K562 (cell line): ENCODE results near the gene MYO1A. TPM values are rescaled to one million over a fixed set of nuclear protein-coding genes. Genes with fewer than 3 reads are reported as not detected.

Experiments
- CHD2 ChIP-seq: IDR thresholded peaks from 2 replicates; pipeline ENCODE4 v1.6.1; 2011; ENCODE audit warnings: low read depth, low read length
- E2F1 ChIP-seq: sonication (generic); formaldehyde crosslinking; IDR thresholded peaks from 2 replicates; pipeline ENCODE4 v1.8.1; 2023; ENCODE audit warnings: mild to moderate bottlenecking, missing genetic modification reagents, moderate library complexity
- FOXK2 ChIP-seq, 2 experiments: fragments of 450-650 bp; IDR thresholded peaks in 1 of 2; conservative IDR thresholded peaks in 1 of 2; 2 replicates each; pipeline ENCODE4 v1.6.1; 2016; ENCODE audit warnings: low read depth in 2 of 2, mild to moderate bottlenecking in 1 of 2
- HES1 ChIP-seq: fragments of 450-650 bp; IDR thresholded peaks from 2 replicates; pipeline ENCODE4 v1.6.1; 2016; ENCODE audit warnings: low read depth, mild to moderate bottlenecking, moderate library complexity
- MLX ChIP-seq, 2 experiments: fragments of 450-650 bp in 1 of 2; sonication (generic) in 1 of 2; formaldehyde crosslinking; conservative IDR thresholded peaks; 2 replicates each; pipeline versions ENCODE4 v1.4.0 to v1.8.1; 2020 to 2022; ENCODE audit warnings: mild to moderate bottlenecking in 1 of 2, missing genetic modification reagents in 1 of 2
- PTBP1 ChIP-seq: fragments of 200-400 bp; formaldehyde crosslinking; IDR thresholded peaks from 2 replicates; pipeline ENCODE4 v1.6.1; 2017; ENCODE audit warnings: low read depth, low read length
- RBBP5 ChIP-seq: fragments of 200-600 bp; sonication (generic); IDR thresholded peaks from 2 replicates; pipeline ENCODE4 v1.6.1; 2012; ENCODE audit warnings: borderline replicate concordance, mild to moderate bottlenecking, low read length, control low read depth, inconsistent platforms; ENCODE audit not compliant: insufficient read depth, poor library complexity, severe bottlenecking
- RFX7 ChIP-seq: fragments of 250-450 bp; sonication (Bioruptor Pico); IDR thresholded peaks from 2 replicates; pipeline ENCODE4 v1.5.1; 2021; ENCODE audit warnings: mild to moderate bottlenecking
- SAP30 ChIP-seq: fragments of 200-600 bp; sonication (generic); IDR thresholded peaks from 2 replicates; pipeline ENCODE4 v1.6.1; 2012; ENCODE audit warnings: borderline replicate concordance, low read depth, mild to moderate bottlenecking, moderate library complexity, low read length, control low read depth, inconsistent platforms; ENCODE audit not compliant: insufficient read depth, poor library complexity, severe bottlenecking
- SFPQ ChIP-seq: fragments of 200-400 bp; formaldehyde crosslinking; IDR thresholded peaks from 2 replicates; pipeline ENCODE4 v1.6.1; 2017; ENCODE audit warnings: mild to moderate bottlenecking, low read depth, low read length, moderate library complexity
- SNRNP70 ChIP-seq: fragments of 200-400 bp; formaldehyde crosslinking; optimal IDR thresholded peaks from 2 replicates; pipeline ENCODE3; 2017; ENCODE audit warnings: low read depth, low read length
- UBTF ChIP-seq, 2 experiments: IDR thresholded peaks; 2 replicates each; pipeline ENCODE4 v1.6.1; 2012; ENCODE audit warnings: improper control_type of control experiment in 2 of 2, low read depth in 2 of 2, low read length in 2 of 2, borderline replicate concordance in 1 of 2
- XRCC3 ChIP-seq: fragments of 450-650 bp; IDR thresholded peaks from 2 replicates; pipeline ENCODE4 v1.6.1; 2017; ENCODE audit warnings: mild to moderate bottlenecking, moderate library complexity
- ZBTB33 ChIP-seq: sonication (generic); formaldehyde crosslinking; IDR thresholded peaks from 2 replicates; pipeline ENCODE4 v1.8.1; 2023; ENCODE audit warnings: mild to moderate bottlenecking, missing genetic modification reagents
- ZNF717 ChIP-seq: fragments of 250-450 bp; sonication (Bioruptor Pico); IDR thresholded peaks from 2 replicates; pipeline ENCODE4 v1.5.0; 2021
- polyA plus RNA-seq, 8 experiments: library from polyadenylated mRNA; depleted of rRNA in 4 of 8; stranded (reverse) in 5 of 8; unstranded in 3 of 8; fragments of >200 nt; fragmentation: Nextera tagmentation in 2 of 8; fragmentation: Illumina TruSeq in 1 of 8; extraction: Ambion mirVana in 2 of 8; extraction: Trizol in 1 of 8; gene quantifications; 2 replicates each; pipeline versions ENCODE4 v1.2.1 to v1.2.3, GENCODE V29; 2011 to 2014; ENCODE audit warnings: inconsistent platforms in 1 of 8, missing spikeins in 1 of 8
- total RNA-seq, 7 experiments: library from RNA; depleted of rRNA in 6 of 7; stranded (reverse); fragments of >200 nt in 6 of 7; fragmentation: Illumina TruSeq in 2 of 7; extraction: Trizol in 2 of 7; gene quantifications; 2 replicates each; pipeline versions ENCODE4 v1.2.1 to v1.2.3, GENCODE V29; 2011 to 2021; ENCODE audit warnings: low replicate concordance in 1 of 7

Gene MYO1A
- total and polyA plus RNA-seq, 9 of the 15 experiments (the other 6 are each of a cell fraction or from before 2014, with no cell fraction given) = 0.03 to 0.29 (median 0.14) TPM; not detected in 2

- TF ChIP-seq SFPQ (no peak), CHD2 (no peak), ZBTB33 (CRISPR knock-in tag) (no peak), ZNF717 (CRISPR knock-in tag) (no peak), FOXK2 (conservative IDR thresholded peaks at IDR 0.05 in 1 of 2, IDR thresholded peaks at IDR 0.05 in 1 of 2; ENCODE audit: low read depth in 2 of 2) (no peak; a peak in 2 of 4 replicates), RBBP5 (peak; percentile 69), SNRNP70 (no peak), RFX7 (no peak), E2F1 (peak; percentile 69; the same call in 1 of the 2 replicates), HES1 (no peak), SAP30 (peak; percentile 62), MLX (CRISPR knock-in tag; conservative IDR thresholded peaks at IDR 0.05) (0 out of 4 replicates have a peak, but pooled peaks of 1 of the 2 experiments have one; percentile 61), XRCC3 (no peak), PTBP1 (no peak), UBTF (IDR thresholded peaks at IDR 0.05; ENCODE audit: borderline replicate concordance in 1 of 2, low read depth in 2 of 2, low read length in 2 of 2) (peak; percentile 46 to 49; a peak in 1 of 4 replicates)
Measured at GRCh38 chr12:57088354-57089270, 38.7 kb upstream of the MYO1A start, which contains the start of gene NAB2 (continued).
